Esophagus squamous epithelium (tissue), 5 donors: Measurements from ENCODE around the gene NRP2. TPM values are rescaled to one million over a fixed set of nuclear protein-coding genes. Genes with fewer than 3 reads are reported as not detected.

ENCODE experiments used
- DNase-seq: peaks from one replicate; lab custom pipeline; 2025; lab: John Stamatoyannopoulos, UW
- H3K27ac ChIP-seq, 4 donors: fragments of 200-600 bp; sonication (generic); one replicate each; pipeline ENCODE4 v1.5.1; 2016 to 2019; ENCODE audit warnings: mild to moderate bottlenecking in 1 of 4
- H3K27me3 ChIP-seq, 4 donors: fragments of 200-600 bp; sonication (generic); 1 replicate in 3 of 4; 2 replicates in 1 of 4; pipeline versions ENCODE4 v1.5.1 to v1.6.0; 2017 to 2021; ENCODE audit warnings: antibody characterized with exemption in 1 of 4
- H3K36me3 ChIP-seq, 3 donors: fragments of 200-600 bp; sonication (generic); one replicate each; pipeline ENCODE4 v1.5.1; 2016 to 2019
- H3K4me1 ChIP-seq, 3 donors: fragments of 200-600 bp; sonication (generic); one replicate each; pipeline ENCODE4 v1.5.1; 2017 to 2019
- H3K4me3 ChIP-seq, 4 donors: fragments of 200-600 bp; sonication (generic); 1 replicate in 3 of 4; 2 replicates in 1 of 4; pipeline ENCODE4 v1.5.1; 2016 to 2019; ENCODE audit warnings: mild to moderate bottlenecking in 2 of 4, moderate library complexity in 1 of 4
- H3K9me3 ChIP-seq, 3 donors: fragments of 200-600 bp; sonication (generic); one replicate each; pipeline ENCODE4 v1.5.1; 2016 to 2019
- CTCF ChIP-seq, 6 experiments: fragments of 450-650 bp in 4 of 6; fragments of 200-600 bp in 2 of 6; sonication (generic) in 2 of 6; IDR thresholded peaks; one replicate each; pipeline ENCODE4 v1.5.1; 2016 to 2019; ENCODE audit warnings: antibody characterized with exemption in 6 of 6, mild to moderate bottlenecking in 4 of 6, moderate library complexity in 4 of 6
- POLR2A ChIP-seq, 4 donors: fragments of 450-650 bp; IDR thresholded peaks; one replicate each; pipeline ENCODE4 v1.6.1; 2017; ENCODE audit warnings: antibody characterized with exemption in 4 of 4, mild to moderate bottlenecking in 4 of 4, moderate library complexity in 3 of 4
- WGBS, 2 donors: methylation state at CpG; one replicate each; pipeline ENCODE4 v1.1.5; 2018; 5-methylcytosine and 5-hydroxymethylcytosine counted together
- intact Hi-C: fragments of 100-400 bp; cut with DNase I; formaldehyde crosslinking; loops from one replicate; pipeline ENCODE4 v1.15.0; 2022
- total RNA-seq, 4 donors: library from RNA; depleted of rRNA; stranded (reverse); fragments of >200 nt; gene quantifications; one replicate each; pipeline ENCODE4 v1.1.0, GENCODE V29; 2016
- donor health status: DM: yes; HTN: yes; CAD: no.

The NRP2 gene
- total RNA-seq, 4 donors from 2014 or later = 7.1 to 58.6 (median 21.4) TPM

DNA sequence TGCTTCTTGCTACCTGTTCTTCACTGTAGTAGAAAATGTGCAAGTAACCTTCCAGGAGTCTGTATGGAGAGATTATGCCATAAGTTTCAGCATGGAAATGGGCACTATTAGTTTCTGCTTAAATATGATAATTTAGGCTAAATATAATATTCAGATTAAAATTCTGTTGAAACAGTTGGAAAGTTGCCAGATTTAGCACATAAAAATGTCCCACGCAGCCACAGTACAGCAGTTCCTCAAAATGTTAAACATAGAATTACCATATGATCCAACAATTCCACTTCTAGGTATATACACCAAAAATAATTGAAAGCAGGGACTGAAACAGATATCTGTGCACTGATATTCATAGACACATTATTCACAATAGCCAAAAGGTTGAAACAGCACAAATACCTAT lies 121.2 kb downstream of the NRP2 start:
- Histone ChIP-seq H3K27ac (no peak overlapping the region), H3K4me1 (peaks cover 0 to 28% (median 9%) of the 10 kb centered on the region in 3 donors), H3K9me3 (peaks cover 0 to 9% (median 0%) of the 10 kb centered on the region in 3 donors), H3K36me3 (no peaks in the 10 kb centered on the region), H3K27me3 (no peaks in the 10 kb centered on the region), H3K4me3 (no peak overlapping the region)
- DNase-seq = no peak
- TF ChIP-seq POLR2A (IDR thresholded peaks at IDR 0.05) (no peak), CTCF (IDR thresholded peaks at IDR 0.05) (no peak)
- 59 to 69% methylated on average over 1 of the region's 1 CpG for WGBS, 2 donors
- intact Hi-C loops = no loop called here

DNA sequence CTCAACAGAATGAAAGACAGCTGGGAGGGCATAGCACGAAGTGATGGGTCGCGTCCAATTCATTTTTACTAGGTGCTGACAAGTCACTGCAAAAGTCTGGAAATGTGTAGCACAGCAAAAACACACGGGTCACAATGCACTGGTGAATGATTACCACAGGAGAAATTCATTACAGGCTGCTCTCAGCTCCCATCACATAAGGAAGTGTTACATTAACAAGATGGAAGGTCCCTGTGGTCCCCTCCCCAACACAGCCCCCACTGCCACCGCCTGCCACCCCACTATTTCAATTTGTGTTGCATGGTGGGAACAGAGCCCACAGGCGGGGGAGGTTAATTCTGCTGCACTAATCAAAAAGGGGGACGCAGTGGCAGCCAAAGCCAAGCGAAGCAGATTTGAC lies 122.8 kb downstream of the NRP2 start:
- intact Hi-C loops = no loop called here
- WGBS, 2 donors = 85 to 90% methylated on average over 6 to 7 of the region's 8 CpGs
- H3K27me3 ChIP-seq = no peaks in the 10 kb centered on the region
- no peak overlapping the region for H3K4me3 ChIP-seq
- no peaks in the 10 kb centered on the region for H3K36me3 ChIP-seq
- peaks cover 0 to 30% (median 9%) of the 10 kb centered on the region in 3 donors for H3K4me1 ChIP-seq
- H3K9me3 ChIP-seq = no peaks in the 10 kb centered on the region
- no peak for DNase-seq
- TF ChIP-seq POLR2A (IDR thresholded peaks at IDR 0.05) = no peak
- no peak for TF ChIP-seq CTCF (IDR thresholded peaks at IDR 0.05)
- H3K27ac ChIP-seq = no peak overlapping the region

DNA sequence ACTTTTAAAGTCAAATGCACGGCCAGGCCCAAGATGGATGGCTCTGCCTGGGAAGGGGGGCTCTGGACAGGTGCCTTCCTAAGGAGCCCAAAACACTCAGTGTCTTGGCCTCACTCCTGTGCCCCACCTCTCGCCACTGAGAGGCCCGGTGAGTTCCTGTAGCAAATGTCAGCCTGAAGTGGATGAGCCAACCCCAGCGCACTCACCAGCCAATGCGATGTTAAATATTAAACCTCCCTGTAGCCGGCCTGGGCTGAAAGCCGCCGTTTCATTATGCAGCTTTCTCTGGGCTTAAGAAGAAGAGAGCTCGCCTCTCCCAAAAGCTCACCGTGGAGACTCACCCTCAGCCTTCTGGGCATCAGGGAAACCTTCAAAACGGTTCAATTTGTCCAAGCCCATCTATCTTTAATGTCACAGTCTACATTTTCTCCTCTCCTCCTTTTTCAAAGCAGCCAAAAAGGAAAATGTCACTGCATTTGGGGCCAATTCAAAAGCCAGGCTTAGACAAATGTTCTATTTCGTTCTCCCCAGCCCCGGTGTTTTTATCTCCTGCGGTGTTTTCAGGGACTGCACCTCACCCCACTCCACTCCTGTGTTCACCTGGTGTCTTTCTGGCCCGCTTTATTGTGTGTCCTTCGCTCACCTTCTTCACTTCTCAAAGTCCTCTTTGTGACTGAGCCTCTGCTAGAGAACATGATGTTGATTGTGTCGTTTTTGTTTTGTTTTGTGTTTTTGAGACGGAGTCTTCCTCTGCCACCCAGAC lies 124.0 kb downstream of the NRP2 start:
- H3K36me3 ChIP-seq = no peaks in the 10 kb centered on the region
- peaks cover 0 to 18% (median 5%) of the 10 kb centered on the region in 3 donors for H3K4me1 ChIP-seq
- no peaks in the 10 kb centered on the region for H3K9me3 ChIP-seq
- no peak for TF ChIP-seq POLR2A (IDR thresholded peaks at IDR 0.05)
- TF ChIP-seq CTCF (IDR thresholded peaks at IDR 0.05) = no peak
- intact Hi-C loops = no loop called here
- no peak overlapping the region for H3K27ac ChIP-seq
- H3K27me3 ChIP-seq = no peaks in the 10 kb centered on the region
- no peak for DNase-seq
- 75 to 78% methylated on average over 17 to 18 of the region's 18 CpGs for WGBS, 2 donors
- H3K4me3 ChIP-seq = no peak overlapping the region

GRCh38 chr2:205807229-205807628 lies 124.9 kb downstream of the NRP2 start:
- DNase-seq = no peak
- 82 to 87% methylated on average over 2 to 3 of the region's 3 CpGs for WGBS, 2 donors
- no peak overlapping the region for H3K27ac ChIP-seq
- H3K36me3 ChIP-seq = no peaks in the 10 kb centered on the region
- H3K4me1 ChIP-seq = peaks cover 0 to 13% (median 0%) of the 10 kb centered on the region in 3 donors
- intact Hi-C loops = no loop called here
- H3K27me3 ChIP-seq = no peaks in the 10 kb centered on the region
- no peaks in the 10 kb centered on the region for H3K9me3 ChIP-seq
- TF ChIP-seq CTCF (IDR thresholded peaks at IDR 0.05) (no peak), POLR2A (IDR thresholded peaks at IDR 0.05) (no peak)
- no peak overlapping the region for H3K4me3 ChIP-seq

GRCh38 chr2:205807758-205808157 lies 125.5 kb downstream of the NRP2 start:
- Histone ChIP-seq H3K9me3 (no peaks in the 10 kb centered on the region), H3K4me1 (peaks cover 0 to 16% (median 0%) of the 10 kb centered on the region in 3 donors), H3K27me3 (no peaks in the 10 kb centered on the region), H3K4me3 (no peak overlapping the region), H3K36me3 (no peaks in the 10 kb centered on the region), H3K27ac (no peak overlapping the region)
- no peak for TF ChIP-seq CTCF (IDR thresholded peaks at IDR 0.05)
- no peak for TF ChIP-seq POLR2A (IDR thresholded peaks at IDR 0.05)
- 64 to 86% methylated on average over 6 of the region's 6 CpGs for WGBS, 2 donors
- intact Hi-C loops = no loop called here
- DNase-seq = no peak
